ENCODE measurements around the gene BBIP1.

BBIP1 gene

GRCh38 chr10:110914431-110914830 lies 4.5 kb downstream of the BBIP1 start:
- DNase-seq (ENCODE audit: low spot score), result no peak
- TF ChIP-seq, protein P1, sequence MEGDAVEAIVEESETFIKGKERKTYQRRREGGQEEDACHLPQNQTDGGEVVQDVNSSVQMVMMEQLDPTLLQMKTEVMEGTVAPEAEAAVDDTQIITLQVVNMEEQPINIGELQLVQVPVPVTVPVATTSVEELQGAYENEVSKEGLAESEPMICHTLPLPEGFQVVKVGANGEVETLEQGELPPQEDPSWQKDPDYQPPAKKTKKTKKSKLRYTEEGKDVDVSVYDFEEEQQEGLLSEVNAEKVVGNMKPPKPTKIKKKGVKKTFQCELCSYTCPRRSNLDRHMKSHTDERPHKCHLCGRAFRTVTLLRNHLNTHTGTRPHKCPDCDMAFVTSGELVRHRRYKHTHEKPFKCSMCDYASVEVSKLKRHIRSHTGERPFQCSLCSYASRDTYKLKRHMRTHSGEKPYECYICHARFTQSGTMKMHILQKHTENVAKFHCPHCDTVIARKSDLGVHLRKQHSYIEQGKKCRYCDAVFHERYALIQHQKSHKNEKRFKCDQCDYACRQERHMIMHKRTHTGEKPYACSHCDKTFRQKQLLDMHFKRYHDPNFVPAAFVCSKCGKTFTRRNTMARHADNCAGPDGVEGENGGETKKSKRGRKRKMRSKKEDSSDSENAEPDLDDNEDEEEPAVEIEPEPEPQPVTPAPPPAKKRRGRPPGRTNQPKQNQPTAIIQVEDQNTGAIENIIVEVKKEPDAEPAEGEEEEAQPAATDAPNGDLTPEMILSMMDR (IDR thresholded peaks at IDR 0.05; ENCODE audit: extremely low read depth, missing control alignments), result no peak

GRCh38 chr10:110912374-110912773 lies 6.6 kb downstream of the BBIP1 start:
- DNase-seq (ENCODE audit: low spot score), result no peak
- TF ChIP-seq, protein P1 (IDR thresholded peaks at IDR 0.05; ENCODE audit: extremely low read depth, missing control alignments), result no peak

GRCh38 chr10:110910138-110910537 lies 8.8 kb downstream of the BBIP1 start:
- DNase-seq (ENCODE audit: low spot score), result no peak
- TF ChIP-seq, protein P1 (IDR thresholded peaks at IDR 0.05; ENCODE audit: extremely low read depth, missing control alignments), result no peak

- TF ChIP-seq, protein P1 (IDR thresholded peaks at IDR 0.05; ENCODE audit: extremely low read depth, missing control alignments), result no peak
- no peak for DNase-seq (ENCODE audit: low spot score)
These were observed 15.4 kb downstream of the BBIP1 start for GRCh38 chr10:110903280-110904278.

DNA sequence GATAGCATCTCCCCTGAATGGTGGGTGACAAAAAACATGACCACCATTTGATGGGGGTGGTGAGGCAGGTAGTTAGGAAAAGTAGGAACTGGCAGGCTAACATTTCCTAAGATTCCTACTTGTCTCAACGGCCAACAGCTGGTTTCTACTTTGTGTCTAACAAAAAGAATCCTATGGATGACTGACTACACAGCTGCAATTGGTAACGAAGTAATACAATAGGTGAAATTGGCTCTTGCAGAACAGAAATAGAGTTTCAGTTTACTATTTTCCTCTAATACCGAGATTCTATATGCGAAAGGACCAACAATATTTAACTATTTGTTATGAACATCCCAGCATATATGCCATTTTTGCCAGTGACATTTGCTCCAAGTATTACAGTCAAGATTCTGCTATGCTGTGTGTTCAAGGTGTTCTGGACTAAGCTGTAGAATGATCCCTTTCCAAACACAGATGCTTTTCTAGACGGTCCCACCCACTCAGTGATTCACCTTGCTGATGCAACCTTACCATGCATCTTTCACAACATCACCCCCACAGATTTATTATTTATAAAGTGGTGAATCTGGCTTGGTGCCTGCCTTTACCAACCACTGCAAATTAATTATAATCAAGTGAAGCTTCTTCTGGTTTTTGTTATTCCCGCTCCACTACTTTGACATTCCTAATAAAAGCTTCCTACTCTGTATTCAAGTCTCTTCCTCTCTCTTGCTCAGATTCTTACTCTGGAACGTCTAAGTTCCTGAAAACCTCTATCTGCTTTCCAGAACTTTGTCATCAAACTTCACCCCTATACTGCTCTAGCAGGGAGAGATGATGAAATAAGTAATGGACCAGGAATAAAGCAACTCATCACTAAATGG lies 16.8 kb downstream of the BBIP1 start:
- TF ChIP-seq, protein P1 (IDR thresholded peaks at IDR 0.05; ENCODE audit: extremely low read depth, missing control alignments), result no peak
- no peak for DNase-seq (ENCODE audit: low spot score)

DNA sequence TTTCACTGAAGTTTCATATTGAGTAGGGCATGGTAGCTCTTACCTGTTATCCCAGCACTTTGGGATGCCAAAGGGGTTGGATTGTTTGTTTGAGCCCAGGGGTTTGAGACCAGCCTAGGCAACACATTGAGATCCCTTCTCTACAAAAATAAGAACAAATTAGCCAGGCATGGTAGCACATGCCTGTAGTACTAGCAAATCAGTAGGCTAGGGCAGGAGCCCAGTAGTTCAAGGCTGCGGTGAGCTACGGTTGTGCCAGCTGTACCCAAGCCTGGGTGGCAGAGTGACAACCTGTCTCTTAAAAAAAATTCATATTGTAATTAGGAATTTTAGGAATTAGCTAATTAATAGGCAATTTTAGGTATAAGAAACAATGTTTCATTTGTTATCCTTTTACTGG lies 18.0 kb downstream of the BBIP1 start:
- TF ChIP-seq, protein P1 (IDR thresholded peaks at IDR 0.05; ENCODE audit: extremely low read depth, missing control alignments), result no peak
- no peak for DNase-seq (ENCODE audit: low spot score)

- DNase-seq (ENCODE audit: low spot score), result no peak
- TF ChIP-seq, protein P1 (IDR thresholded peaks at IDR 0.05; ENCODE audit: extremely low read depth, missing control alignments), result no peak
These were observed 20.6 kb downstream of the BBIP1 start for GRCh38 chr10:110898391-110898790.
